Measurements from ENCODE around the gene TEKT5. TPM values are rescaled to one million over a fixed set of nuclear protein-coding genes. Genes with fewer than 3 reads are reported as not detected.

The TEKT5 gene
- total RNA-seq, 2 experiments from 2014 or later = not detected

DNA sequence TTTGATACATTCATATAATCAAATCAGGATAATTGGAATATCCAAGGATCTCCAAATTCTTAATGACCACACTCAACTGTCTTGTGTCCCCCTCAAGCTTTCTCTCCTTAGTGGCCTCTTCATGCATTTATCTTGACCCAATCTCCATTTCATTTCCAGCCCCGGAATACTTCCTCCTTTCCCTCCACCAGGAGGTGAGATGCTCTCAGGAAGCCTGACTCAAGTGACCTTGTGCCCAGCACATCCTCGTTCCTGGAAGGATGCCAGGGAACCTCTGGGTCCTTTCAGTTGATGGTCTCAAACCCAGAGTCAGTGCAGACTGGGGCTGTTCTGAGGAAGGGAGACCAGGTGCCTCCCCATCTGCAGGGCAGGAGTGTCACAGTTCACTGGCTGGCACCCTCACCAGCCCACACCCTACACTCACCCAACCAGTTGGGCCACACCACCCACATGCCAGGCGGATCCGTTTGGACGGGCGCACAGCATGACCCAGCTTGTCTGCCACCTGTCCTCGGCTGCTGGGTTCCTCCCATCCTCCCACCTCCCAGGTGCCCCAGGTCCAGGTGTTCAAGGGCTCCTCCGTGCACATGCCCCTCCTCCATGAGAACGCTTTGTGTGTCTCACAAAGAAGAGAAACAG, 100.3 kb downstream of the TEKT5 start:
- CTCF ChIA-PET = no interaction called here

DNA sequence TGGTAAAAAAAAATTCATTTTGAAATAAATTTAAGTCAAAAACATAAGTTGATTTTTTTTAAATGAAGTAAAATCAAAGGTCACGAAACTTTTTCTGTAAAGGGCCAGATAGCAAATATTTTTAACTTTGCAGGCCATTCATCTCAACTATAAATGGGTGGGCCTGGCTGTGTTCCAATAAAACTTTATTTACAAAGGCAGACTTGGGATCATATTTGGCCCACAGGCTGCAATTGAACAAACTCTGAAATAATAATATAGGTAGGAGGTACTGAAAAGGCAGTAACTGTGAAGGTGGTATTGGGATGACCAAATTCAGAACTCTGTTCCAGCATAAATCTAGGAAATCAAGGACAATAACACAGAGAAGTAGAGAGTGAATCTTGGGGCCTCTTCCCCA, 102.1 kb downstream of the TEKT5 start:
- CTCF ChIA-PET = interaction anchor here (0.7 kb wide), 1 partner anchor 1421 kb away, joined by 3 read pairs; no protein-coding TSS in a partner anchor
- POLR2A ChIA-PET = no interaction called here

More for the DNA sequence above, 100.3 kb downstream of the TEKT5 start:
- POLR2A ChIA-PET = no interaction called here

DNA sequence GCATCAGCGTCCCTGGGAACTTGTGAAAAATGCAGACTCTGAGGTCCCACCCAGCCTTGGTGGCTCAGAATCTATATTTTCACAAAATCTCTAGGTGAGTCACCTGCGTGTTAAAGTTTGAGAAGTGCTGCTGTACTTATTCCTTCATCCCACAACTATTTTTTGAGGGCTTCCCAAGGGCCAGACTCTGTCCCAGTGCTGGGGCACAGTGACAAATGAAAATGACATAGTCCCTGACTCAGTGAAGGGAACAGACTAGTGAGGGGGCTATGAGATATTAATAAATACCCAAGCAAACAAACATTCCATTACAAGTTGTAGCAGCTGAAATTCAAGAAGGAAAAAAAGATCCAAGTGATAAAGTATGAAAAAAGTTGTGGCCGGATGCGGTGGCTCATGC, 104.4 kb downstream of the TEKT5 start:
- POLR2A ChIA-PET = no interaction called here
- CTCF ChIA-PET = no interaction called here

DNA sequence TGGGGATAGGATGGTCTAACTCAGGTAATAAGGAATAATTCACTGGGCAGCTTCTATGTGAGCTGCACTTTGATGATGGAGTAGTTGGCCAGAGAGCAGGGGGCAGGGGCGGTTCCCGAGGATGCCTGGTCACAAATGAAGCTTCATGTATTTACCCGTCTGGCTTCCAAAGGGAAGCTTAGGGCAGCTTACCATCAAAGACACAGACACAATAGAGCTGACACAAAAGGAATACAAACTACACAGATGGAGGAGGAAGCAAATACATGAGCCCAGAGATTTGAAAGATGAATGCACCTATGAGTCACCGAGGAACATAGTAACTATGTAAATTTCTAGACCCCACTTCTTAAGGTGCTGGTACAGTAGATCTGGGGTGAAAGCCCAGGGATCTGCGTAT, 105.6 kb downstream of the TEKT5 start:
- ChIA-PET POLR2A (no interaction called here), CTCF (no interaction called here)

DNA sequence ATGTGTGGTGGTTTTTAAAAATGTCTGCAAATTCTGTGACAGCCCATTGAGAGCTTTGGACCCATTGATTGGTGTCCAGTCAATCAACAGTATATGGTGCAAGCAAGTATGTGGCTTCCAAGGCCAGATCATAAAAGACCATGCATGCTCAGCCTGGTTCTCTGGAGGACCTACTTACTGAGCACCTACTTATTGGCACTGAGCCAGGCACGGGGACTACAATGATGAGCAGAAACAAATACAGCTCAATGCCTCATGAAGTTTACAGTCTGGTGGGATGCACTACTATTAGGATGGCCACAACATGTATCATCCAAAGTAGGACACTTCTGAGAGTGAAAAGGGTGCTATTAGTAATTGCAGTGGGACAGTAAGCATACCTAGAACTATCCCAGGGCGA, 107.1 kb downstream of the TEKT5 start:
- ChIA-PET POLR2A (no interaction called here), CTCF (no interaction called here)

DNA sequence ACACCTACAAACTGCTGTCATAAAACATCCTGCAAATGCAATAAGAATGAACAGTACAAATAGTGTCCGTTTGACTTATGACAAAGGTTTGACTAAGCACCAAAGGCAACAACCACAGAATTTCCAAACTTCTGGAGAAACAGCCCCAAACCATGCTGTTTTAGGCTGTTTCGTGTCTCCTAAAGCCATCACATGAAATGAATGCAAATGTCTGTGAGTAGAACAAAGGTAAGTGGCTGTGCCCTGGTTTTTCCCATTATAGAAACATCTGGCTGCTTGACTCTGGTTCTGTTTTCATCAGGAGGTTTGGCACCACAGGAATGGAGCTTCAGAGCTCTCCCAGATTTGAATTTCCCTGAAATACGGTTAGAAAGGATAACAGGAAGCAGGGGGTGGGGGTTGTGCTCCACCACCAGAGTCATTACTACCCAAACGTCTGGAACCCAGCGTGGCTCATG, 109.7 kb downstream of the TEKT5 start:
- POLR2A ChIA-PET = no interaction called here
- CTCF ChIA-PET = no interaction called here

DNA sequence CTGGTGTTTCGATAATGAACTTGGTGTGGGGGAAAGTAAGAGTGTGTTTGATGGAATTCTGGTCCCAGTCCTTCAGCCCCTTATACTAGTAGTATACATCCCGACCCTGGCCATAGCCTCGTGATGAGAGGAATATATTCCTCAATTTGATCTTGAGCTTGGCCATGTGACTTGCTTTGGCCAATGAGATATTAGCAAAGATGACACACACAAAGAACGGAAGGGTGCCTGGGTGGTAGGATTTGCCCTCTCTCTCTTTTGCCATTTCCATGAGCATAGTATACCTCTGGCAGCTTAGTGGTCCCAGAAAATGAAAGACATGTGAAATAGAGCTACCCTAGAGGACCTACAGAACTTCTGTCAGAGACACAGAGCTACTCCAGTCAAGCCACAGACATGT, 111.5 kb downstream of the TEKT5 start:
- CTCF ChIA-PET = no interaction called here
- POLR2A ChIA-PET = no interaction called here

DNA sequence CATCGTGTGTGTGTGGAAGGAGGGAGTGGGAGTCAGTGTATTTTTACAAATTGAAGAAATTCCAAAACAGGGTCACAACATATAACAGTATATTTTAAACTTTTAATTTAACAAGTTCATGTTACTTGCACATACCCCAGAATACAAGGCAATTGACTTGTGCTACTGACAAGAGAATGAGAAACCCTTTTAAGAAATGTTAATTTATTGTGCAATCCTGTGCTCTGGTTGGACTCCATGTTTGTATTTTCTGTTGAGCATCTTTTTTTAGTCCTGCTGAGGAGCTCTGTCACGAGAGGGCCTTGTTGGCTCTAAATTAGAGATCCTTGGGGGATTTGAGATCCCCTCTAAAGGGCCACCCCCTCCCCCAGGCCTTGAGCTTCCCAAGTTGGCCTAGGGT, 113.2 kb downstream of the TEKT5 start:
- ChIA-PET POLR2A (no interaction called here), CTCF (interaction anchor here (0.7 kb wide), 1 partner anchor 320 kb away, joined by 3 read pairs; no protein-coding TSS in a partner anchor)

DNA sequence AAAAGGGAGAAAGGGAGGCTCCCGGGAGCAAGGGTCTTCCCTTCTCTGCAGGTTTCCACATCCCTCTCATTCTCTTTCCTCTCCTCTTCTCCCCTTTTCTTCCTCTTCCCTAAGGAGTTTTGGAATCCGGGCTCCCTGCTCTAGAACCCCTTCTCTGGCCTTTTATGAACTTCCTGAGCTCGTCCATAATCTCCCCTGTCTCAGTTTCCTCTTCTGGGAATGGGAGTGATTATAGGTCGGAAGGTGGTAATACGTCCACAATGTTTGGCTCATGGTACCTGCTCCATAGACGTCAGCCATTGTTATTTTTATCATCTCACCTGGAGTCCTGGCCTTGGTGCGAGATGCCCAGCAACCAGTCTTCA, 113.9 kb downstream of the TEKT5 start:
- ChIA-PET POLR2A (no interaction called here), CTCF (no interaction called here)

DNA sequence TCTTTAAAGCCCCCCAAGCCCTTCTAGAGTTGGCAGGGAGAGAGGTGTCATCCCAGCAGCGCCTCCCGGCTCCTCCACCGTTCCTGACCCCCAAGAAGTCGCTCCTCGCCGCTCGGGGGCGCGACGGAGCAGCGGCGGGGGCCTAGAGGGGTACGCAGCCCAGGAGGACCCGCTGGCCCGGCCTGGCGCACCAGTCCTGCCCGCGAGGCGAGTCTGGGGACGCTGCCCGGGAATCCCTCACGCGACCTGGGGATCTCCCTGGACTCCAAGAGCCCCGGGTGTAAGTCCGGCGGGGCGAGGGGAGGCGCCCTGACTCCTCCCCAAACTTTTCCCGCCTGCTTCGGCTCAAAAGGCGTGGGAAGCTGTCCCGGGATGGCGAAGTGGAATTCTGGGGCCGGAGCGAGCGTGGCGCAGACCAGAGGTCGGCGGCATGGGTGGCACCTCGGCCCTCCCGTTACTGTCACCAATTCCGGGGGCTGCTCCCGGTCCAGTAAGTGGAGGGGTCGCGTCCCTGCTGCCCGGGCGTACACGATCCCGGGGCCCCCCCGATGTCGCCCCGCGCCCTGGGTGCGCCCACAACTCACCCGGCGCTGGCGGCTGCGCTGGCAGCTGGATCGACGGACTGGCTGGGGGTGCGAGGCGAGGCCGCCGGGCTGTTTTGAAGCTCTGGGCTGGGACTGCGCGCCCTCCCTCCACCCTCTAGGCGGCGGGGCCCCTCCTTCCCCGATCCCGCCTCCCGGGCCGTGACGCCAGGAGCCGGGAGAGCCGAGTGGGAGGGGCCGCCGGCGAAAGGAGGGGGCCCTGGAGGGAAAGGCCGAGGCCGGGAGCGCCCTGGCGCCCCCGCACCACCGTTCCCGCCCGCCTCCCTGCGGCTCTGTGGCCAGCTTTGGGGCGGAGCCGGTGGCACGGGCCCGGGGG, 114.5 kb downstream of the TEKT5 start, which contains the start of gene EMP2:
Gene EMP2, minus strand, starts transcription at position 634 of the 918 bp plus-strand sequence. CDS start 32,981 bp downstream, outside the sequence.
- ChIA-PET POLR2A (no interaction called here), CTCF (no interaction called here)

DNA sequence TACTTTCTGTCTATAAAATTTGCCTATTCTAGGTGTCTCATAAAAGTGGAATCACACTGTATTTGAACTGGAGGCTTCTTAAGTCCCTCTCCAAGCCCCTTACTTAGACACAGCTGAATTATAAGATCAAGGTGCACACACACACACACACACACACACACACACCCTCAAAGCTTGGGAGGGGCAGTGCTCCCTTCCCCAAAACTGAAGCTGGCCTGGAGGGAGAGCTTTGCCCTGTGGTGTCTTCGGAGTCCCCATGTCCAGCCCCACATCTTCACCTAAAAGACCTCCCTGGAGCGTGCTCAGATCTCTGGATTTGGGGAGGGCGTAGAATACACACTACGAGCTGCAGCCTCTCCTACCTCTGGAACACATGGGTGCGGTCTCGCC, 115.2 kb downstream of the TEKT5 start:
- ChIA-PET POLR2A (no interaction called here), CTCF (no interaction called here)

DNA sequence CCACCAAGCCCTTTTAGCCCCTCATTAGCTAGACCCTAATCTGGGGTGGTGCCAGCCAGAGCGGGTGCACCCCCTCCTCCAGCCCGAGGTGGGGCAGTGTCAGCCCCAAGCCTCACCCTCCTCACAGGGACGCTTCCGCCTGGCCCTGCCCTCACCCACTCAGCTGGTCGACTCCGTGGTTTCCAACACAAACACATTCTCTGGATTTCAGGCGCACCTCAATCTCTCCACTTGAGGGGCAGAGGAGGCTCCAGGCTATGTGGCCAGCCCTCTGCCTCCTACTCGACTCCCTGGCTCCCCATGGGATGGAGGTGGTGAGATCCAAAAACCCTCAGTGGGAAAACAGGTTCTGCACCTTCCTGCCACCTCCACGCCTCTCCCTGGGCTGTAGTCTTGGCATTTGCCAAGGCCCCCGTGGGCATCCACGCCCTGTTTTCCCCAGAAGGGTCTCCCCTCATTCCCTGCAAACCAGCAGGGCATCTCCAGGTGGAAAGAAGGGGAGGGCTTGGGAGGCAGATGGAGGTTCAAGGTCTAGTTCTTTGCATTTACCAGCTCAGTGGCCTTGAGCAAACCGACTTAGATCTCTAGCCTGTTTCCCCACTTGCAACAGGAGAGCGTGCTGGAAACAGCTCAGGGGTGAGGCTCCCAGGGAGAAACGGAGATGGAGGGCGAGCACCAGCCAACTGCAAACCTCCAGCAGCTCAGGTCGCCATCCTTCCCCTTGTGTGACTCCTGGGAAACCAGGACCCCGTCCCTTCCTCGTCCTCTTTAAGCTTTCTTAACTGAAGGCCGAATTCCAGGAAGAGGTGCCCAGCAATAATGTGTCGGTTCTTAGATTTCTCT, 116.0 kb downstream of the TEKT5 start:
- POLR2A ChIA-PET = no interaction called here
- CTCF ChIA-PET = no interaction called here

Other genes starting within 250 kb of the TEKT5 start
- not detected for gene EMP2, start 114.3 kb downstream of the TEKT5 start, total RNA-seq
- 10 to 100 TPM; 32.5 to 37.0 TPM for gene NUBP1, start 48.9 kb upstream of the TEKT5 start, total RNA-seq
- not detected for gene TVP23A, start 123.9 kb upstream of the TEKT5 start, total RNA-seq
- gene CIITA, start 182.3 kb upstream of the TEKT5 start, total RNA-seq = 1 to 10 TPM; 9.0 to 9.3 TPM
- 10 to 100 TPM; 32.4 to 35.5 TPM for gene DEXI, start 247.5 kb upstream of the TEKT5 start, total RNA-seq
- 10 to 100 TPM; 32.6 to 34.9 TPM for gene CLEC16A, start 249.6 kb upstream of the TEKT5 start, total RNA-seq

Measured in activated CD8-positive, alpha-beta memory T cell treated with anti-CD3 and anti-CD28 coated beads for 36 hours (primary cell).